ENCODE data around the gene LGALS7. TPM values are rescaled to one million over a fixed set of nuclear protein-coding genes. Genes with fewer than 3 reads are reported as not detected.

The LGALS7 gene
- total RNA-seq, 1 donor from 2014 or later = not detected

GRCh38 chr19:38742296-38742695 is 31.0 kb downstream of the LGALS7 start:
- TF ChIP-seq CTCF (IDR thresholded peaks at IDR 0.05; ENCODE audit: borderline replicate concordance) = no peak
- Histone ChIP-seq H3K36me3 (no peaks in the 10 kb centered on the region), H3K4me3 (no peak overlapping the region), H3K4me1 (peaks cover under 1% of the 10 kb centered on the region), H3K27me3 (ENCODE audit: low read depth) (no peaks in the 10 kb centered on the region), H3K9me3 (replicated peaks) (no peaks in the 10 kb centered on the region), H3K27ac (replicated peaks) (no peak overlapping the region)
- intact Hi-C loops (cut with micrococcal nuclease) = no loop called here
- DNase-seq = no peak

GRCh38 chr19:38741670-38742069 is 31.6 kb downstream of the LGALS7 start:
- no peak overlapping the region for H3K4me3 ChIP-seq
- no peak overlapping the region for H3K27ac ChIP-seq (replicated peaks)
- TF ChIP-seq CTCF (IDR thresholded peaks at IDR 0.05; ENCODE audit: borderline replicate concordance) = no peak
- no peak for DNase-seq
- intact Hi-C loops (cut with micrococcal nuclease) = no loop called here
- H3K9me3 ChIP-seq (replicated peaks) = no peaks in the 10 kb centered on the region
- H3K27me3 ChIP-seq (ENCODE audit: low read depth) = no peaks in the 10 kb centered on the region
- no peaks in the 10 kb centered on the region for H3K36me3 ChIP-seq
- peaks cover 3% of the 10 kb centered on the region for H3K4me1 ChIP-seq

- no peak for TF ChIP-seq CTCF (IDR thresholded peaks at IDR 0.05; ENCODE audit: borderline replicate concordance)
- intact Hi-C loops (cut with micrococcal nuclease) = no loop called here
- no peaks in the 10 kb centered on the region for H3K27me3 ChIP-seq (ENCODE audit: low read depth)
- H3K4me3 ChIP-seq = no peak overlapping the region
- no peaks in the 10 kb centered on the region for H3K9me3 ChIP-seq (replicated peaks)
- H3K4me1 ChIP-seq = peaks cover 10% of the 10 kb centered on the region
- H3K27ac ChIP-seq (replicated peaks) = no peak overlapping the region
- DNase-seq = no peak
- no peaks in the 10 kb centered on the region for H3K36me3 ChIP-seq
These were observed 32.4 kb downstream of the LGALS7 start for GRCh38 chr19:38740932-38741331.

- no peaks in the 10 kb centered on the region for H3K9me3 ChIP-seq (replicated peaks)
- no peak for TF ChIP-seq CTCF (IDR thresholded peaks at IDR 0.05; ENCODE audit: borderline replicate concordance)
- no peaks in the 10 kb centered on the region for H3K27me3 ChIP-seq (ENCODE audit: low read depth)
- H3K36me3 ChIP-seq = no peaks in the 10 kb centered on the region
- no peak overlapping the region for H3K27ac ChIP-seq (replicated peaks)
- H3K4me3 ChIP-seq = no peak overlapping the region
- peaks cover 11% of the 10 kb centered on the region for H3K4me1 ChIP-seq
- DNase-seq = no peak
- intact Hi-C loops (cut with micrococcal nuclease) = no loop called here
These were observed 33.1 kb downstream of the LGALS7 start for GRCh38 chr19:38740257-38740592.

- intact Hi-C loops (cut with micrococcal nuclease) = no loop called here
- H3K4me3 ChIP-seq = no peak overlapping the region
- H3K36me3 ChIP-seq = no peaks in the 10 kb centered on the region
- no peak for DNase-seq
- no peak overlapping the region for H3K27ac ChIP-seq (replicated peaks)
- H3K9me3 ChIP-seq (replicated peaks) = no peaks in the 10 kb centered on the region
- no peak for TF ChIP-seq CTCF (IDR thresholded peaks at IDR 0.05; ENCODE audit: borderline replicate concordance)
- no peaks in the 10 kb centered on the region for H3K27me3 ChIP-seq (ENCODE audit: low read depth)
- H3K4me1 ChIP-seq = peaks cover 17% of the 10 kb centered on the region
These were observed 33.7 kb downstream of the LGALS7 start for GRCh38 chr19:38739440-38740256.
